ENCODE results near the gene ARHGEF5. TPM values are rescaled to one million over a fixed set of nuclear protein-coding genes. Genes with fewer than 3 reads are reported as not detected.
"Not testable (repeated sequence)": the region's sequence is repeated elsewhere in the genome, so short reads cannot be mapped to it uniquely, and the experiment has no call there.

The ARHGEF5 gene
- total RNA-seq, 1 experiment from 2014 or later = 80.1 TPM

GRCh38 chr7:144348625-144349024 lies 6.6 kb upstream of the ARHGEF5 start:
- POLR2A ChIA-PET; H3K36me3 Mint-ChIP-seq; H3K4me3 Mint-ChIP-seq; CTCF ChIA-PET; H3K27me3 Mint-ChIP-seq (ENCODE audit: low read depth); DNase-seq (ENCODE audit: low spot score); ATAC-seq; H3K9me3 Mint-ChIP-seq; H3K27ac Mint-ChIP-seq: not testable (repeated sequence)
- H3K4me1 Mint-ChIP-seq = peaks cover 21% of the 10 kb centered on the region

GRCh38 chr7:144351667-144352066 lies 3.5 kb upstream of the ARHGEF5 start:
- CTCF ChIA-PET; DNase-seq (ENCODE audit: low spot score); H3K27me3 Mint-ChIP-seq (ENCODE audit: low read depth); H3K4me3 Mint-ChIP-seq; ATAC-seq; POLR2A ChIA-PET; H3K9me3 Mint-ChIP-seq; H3K36me3 Mint-ChIP-seq: not testable (repeated sequence)
- TF ChIP-seq ZMAT4 (CRISPR knock-in tag; IDR thresholded peaks at IDR 0.05) = 0 out of 2 replicates have a peak, but pooled peaks have one; percentile 21
- H3K27ac Mint-ChIP-seq = peak overlapping the region; percentile 26; the same call in 1 of the 2 replicates
- H3K4me1 Mint-ChIP-seq = peaks cover 21% of the 10 kb centered on the region

- H3K9me3 Mint-ChIP-seq; H3K4me3 Mint-ChIP-seq; DNase-seq (ENCODE audit: low spot score); ATAC-seq; H3K27ac Mint-ChIP-seq; H3K36me3 Mint-ChIP-seq; H3K27me3 Mint-ChIP-seq (ENCODE audit: low read depth); POLR2A ChIA-PET; CTCF ChIA-PET: not testable (repeated sequence)
- H3K4me1 Mint-ChIP-seq = peaks cover 24% of the 10 kb centered on the region
These were observed 983 bp downstream of the ARHGEF5 start for GRCh38 chr7:144356185-144356584.

- not testable (repeated sequence) for H3K9me3 Mint-ChIP-seq
These were observed 1.7 kb downstream of the ARHGEF5 start for GRCh38 chr7:144356860-144357259.

GRCh38 chr7:144362061-144362460 lies 6.9 kb downstream of the ARHGEF5 start:
- H3K27me3 Mint-ChIP-seq (ENCODE audit: low read depth); H3K4me3 Mint-ChIP-seq; DNase-seq (ENCODE audit: low spot score); POLR2A ChIA-PET; H3K36me3 Mint-ChIP-seq; H3K4me1 Mint-ChIP-seq; CTCF ChIA-PET; H3K9me3 Mint-ChIP-seq; H3K27ac Mint-ChIP-seq; ATAC-seq: not testable (repeated sequence)

More at GRCh38 chr7:144356860-144357259, 1.7 kb downstream of the ARHGEF5 start:
- H3K27ac Mint-ChIP-seq; ATAC-seq; POLR2A ChIA-PET; CTCF ChIA-PET; H3K36me3 Mint-ChIP-seq; DNase-seq (ENCODE audit: low spot score); H3K4me3 Mint-ChIP-seq; H3K27me3 Mint-ChIP-seq (ENCODE audit: low read depth): not testable (repeated sequence)
- H3K4me1 Mint-ChIP-seq = peaks cover 21% of the 10 kb centered on the region

GRCh38 chr7:144365523-144365922 lies 10.3 kb downstream of the ARHGEF5 start:
- POLR2A ChIA-PET; H3K27me3 Mint-ChIP-seq (ENCODE audit: low read depth); H3K4me1 Mint-ChIP-seq; DNase-seq (ENCODE audit: low spot score); H3K27ac Mint-ChIP-seq; H3K9me3 Mint-ChIP-seq; CTCF ChIA-PET; H3K4me3 Mint-ChIP-seq; H3K36me3 Mint-ChIP-seq: not testable (repeated sequence)
- ATAC-seq = peak; percentile 64

- H3K27ac Mint-ChIP-seq; H3K4me1 Mint-ChIP-seq; H3K27me3 Mint-ChIP-seq (ENCODE audit: low read depth); CTCF ChIA-PET; DNase-seq (ENCODE audit: low spot score); H3K9me3 Mint-ChIP-seq; H3K4me3 Mint-ChIP-seq; POLR2A ChIA-PET; H3K36me3 Mint-ChIP-seq: not testable (repeated sequence)
- ATAC-seq = peak; percentile 64
These were observed 12.0 kb downstream of the ARHGEF5 start for GRCh38 chr7:144367250-144367649.

- H3K4me3 Mint-ChIP-seq; H3K9me3 Mint-ChIP-seq; DNase-seq (ENCODE audit: low spot score); CTCF ChIA-PET; POLR2A ChIA-PET; H3K27ac Mint-ChIP-seq; H3K27me3 Mint-ChIP-seq (ENCODE audit: low read depth); H3K36me3 Mint-ChIP-seq; H3K4me1 Mint-ChIP-seq: not testable (repeated sequence)
- peak; percentile 61 for ATAC-seq
These were observed 14.0 kb downstream of the ARHGEF5 start for GRCh38 chr7:144369221-144369620.

GRCh38 chr7:144378651-144379050 lies 23.4 kb downstream of the ARHGEF5 start:
- no peak for TF ChIP-seq MYBL2 (CRISPR knock-in tag; IDR thresholded peaks at IDR 0.05)
- TF ChIP-seq USF2 (CRISPR knock-in tag; IDR thresholded peaks at IDR 0.05) = no peak
- Mint-ChIP-seq H3K4me3 (no peak overlapping the region), H3K27ac (no peak overlapping the region), H3K9me3 (no peaks in the 10 kb centered on the region), H3K27me3 (ENCODE audit: low read depth) (no peaks in the 10 kb centered on the region), H3K4me1 (no peaks in the 10 kb centered on the region), H3K36me3 (peaks cover 40% of the 10 kb centered on the region)
- no peak for DNase-seq (ENCODE audit: low spot score)
- ATAC-seq = no peak
- ChIA-PET POLR2A (no interaction called here), CTCF (no interaction called here)

Data from WTC11 (cell line).